T-helper 1 cell treated with Interleukin-12 subunit alpha and Interleukin-12 subunit beta and Interleukin-4 antibody, amounts not matched to agents 30 ng/mL and 1 ng/mL, for 36 hours (primary cell): ENCODE measurements around the gene RFC3. TPM values are rescaled to one million over a fixed set of nuclear protein-coding genes. Genes with fewer than 3 reads are reported as not detected.

Experiments
- intact Hi-C: fragments of 100-400 bp; cut with micrococcal nuclease; formaldehyde crosslinking; loops from one replicate; pipeline ENCODE4 v1.15.1; 2024
- total RNA-seq: library from RNA; stranded (reverse); gene quantifications from 2 replicates; pipeline ENCODE4 v1.2.3, GENCODE V29; 2022

RFC3 gene
- total RNA-seq, 1 donor from 2014 or later: 31.5 TPM

DNA sequence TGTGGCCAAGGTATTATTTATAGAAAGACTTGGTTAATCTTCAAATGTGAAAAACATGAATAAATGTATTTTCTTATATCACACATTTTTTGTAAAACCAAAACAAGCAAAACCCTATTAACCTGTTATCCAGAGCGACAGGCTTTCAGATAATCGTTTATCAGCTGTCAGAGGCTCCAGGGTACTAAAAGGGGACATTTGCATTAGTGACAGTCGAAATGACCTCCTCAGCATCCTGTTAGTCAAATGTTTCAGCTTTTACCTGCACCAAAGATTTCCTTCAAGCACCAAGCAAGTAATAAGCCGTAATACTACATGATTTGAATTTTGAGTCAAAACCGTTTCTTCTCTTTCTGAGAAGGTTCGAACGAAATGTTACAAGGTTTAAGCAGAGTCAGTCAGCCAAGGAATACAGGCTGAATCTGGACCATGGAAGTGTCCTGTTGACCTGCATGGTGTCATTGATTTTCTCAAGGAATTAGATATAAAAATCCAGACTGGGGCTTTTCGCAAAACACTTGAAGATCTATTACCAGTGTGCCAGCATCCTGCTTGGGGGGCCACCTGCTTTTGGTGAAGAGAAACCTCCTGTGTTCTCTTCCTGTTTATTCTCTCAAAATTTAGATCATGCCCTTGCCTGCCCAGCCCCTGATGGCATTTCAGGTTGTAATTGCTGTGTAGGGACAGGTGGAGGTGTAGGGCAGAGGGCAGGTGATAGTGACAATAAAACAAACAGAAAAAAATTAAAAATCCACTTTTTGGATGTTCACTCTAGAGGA is 11.3 kb upstream of the RFC3 start:
- intact Hi-C loops: no loop called here

DNA sequence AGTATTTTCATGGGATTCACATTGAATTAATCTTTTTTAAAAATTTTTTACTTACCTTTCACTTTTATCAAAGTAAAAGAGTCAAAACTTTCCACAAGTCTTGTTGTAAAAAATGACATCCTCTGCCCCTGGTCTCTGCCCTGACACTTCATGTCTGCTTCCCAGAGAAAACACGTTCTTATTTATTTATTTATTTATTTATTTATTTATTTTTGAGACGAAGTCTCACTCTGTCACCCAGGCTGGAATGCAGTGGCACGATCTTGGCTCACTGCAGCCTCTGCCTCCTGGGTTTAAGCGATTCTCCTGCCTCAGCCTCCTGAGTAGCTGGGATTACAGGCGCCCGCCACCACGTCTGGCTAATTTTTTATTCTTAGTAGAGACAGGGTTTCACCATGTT is 5.1 kb upstream of the RFC3 start:
- intact Hi-C loops: loop anchor here (10.0 kb wide), 2 partner anchors 798 to 1888 kb away; partner anchors contain the start of gene KL

DNA sequence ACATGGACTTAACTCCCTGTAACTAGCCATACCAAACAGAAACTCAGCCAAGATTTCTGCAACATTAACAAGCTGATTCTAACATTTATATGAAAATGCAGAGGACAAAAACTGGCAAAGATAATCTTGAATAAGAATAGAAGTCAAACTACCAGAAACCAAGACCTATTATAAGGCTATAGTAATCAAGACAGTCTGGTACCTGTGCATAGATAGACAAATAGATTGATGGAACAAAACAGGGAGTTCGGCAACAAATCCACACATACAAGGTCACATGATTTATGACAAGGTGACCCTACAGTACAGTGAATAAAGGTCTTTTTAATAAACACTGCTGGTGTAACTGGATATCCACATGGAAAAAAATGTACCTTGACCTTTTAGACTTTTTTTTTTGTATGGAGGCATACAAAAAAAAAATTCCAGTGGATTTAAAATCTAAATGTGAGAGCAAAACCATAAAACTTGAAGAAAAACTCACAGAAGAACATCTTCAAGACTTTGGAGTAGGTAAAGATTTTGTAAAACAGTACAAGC is 2.9 kb upstream of the RFC3 start:
- intact Hi-C loops: loop anchor here (5.0 to 10.0 kb wide), 4 partner anchors 93 to 1890 kb away; partner anchors contain the start of gene KL

DNA sequence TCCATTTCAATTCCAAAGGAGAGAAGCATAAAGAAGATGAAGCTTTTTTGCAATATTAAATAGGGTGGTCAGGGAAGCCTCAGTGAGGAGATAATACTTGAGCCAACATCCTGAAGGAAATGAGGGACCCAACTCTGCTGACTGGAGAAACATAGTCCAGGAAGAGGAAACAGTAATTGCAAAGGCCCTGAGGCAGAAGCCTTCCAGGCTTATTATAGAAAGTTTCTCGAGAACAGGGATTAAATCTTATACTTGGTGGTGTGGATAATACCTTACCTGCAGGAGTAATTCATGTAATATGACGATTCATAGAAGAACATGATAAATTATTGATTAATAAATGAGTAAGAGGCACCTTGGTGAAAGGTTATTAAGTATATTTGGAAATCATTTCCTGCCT is 1.0 kb upstream of the RFC3 start:
- intact Hi-C loops: loop anchor here (1.0 to 10.0 kb wide), 8 partner anchors 30 to 1892 kb away; partner anchors contain the start of genes KL and N4BP2L1

DNA sequence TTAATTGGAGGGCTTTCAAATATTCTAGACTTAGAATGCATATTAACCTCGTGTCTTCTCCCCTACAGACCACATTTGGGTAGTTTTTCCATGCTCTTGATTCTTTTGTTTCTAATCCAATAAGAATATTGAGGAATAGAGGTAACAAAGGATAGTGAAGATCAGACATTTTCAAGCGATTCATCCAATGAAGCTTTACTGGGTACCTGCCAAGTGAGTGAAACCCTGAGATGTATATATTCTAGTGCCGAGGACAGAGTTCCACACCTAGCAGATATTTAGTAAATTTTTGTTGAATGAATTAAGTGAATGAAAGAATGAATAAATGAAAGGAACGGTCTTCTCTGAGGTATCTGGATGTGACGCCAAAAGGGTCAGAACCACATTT is 442 bp upstream of the RFC3 start:
- intact Hi-C loops: loop anchor here (1.0 to 10.0 kb wide), 8 partner anchors 30 to 1893 kb away; partner anchors contain the start of genes KL and N4BP2L1

DNA sequence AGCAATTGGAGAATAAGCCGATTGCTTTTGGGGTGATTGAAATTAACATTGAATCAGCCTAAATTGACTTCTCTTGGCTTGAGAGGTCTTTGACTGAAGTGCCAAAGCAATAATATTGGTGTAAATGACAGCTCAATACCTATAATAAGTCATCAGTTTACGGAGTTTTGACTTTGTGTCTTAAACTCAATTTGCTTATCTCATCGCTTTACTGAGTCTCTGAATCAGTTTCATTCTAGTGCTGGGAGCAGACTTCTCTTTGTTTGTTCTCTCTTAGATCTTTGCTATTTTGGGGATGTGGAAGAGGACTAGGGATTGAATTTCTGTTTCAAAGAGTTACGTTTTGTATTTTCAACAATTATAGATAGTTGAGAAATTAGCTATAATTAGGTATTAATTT is 7.1 kb downstream of the RFC3 start:
- intact Hi-C loops: no loop called here

DNA sequence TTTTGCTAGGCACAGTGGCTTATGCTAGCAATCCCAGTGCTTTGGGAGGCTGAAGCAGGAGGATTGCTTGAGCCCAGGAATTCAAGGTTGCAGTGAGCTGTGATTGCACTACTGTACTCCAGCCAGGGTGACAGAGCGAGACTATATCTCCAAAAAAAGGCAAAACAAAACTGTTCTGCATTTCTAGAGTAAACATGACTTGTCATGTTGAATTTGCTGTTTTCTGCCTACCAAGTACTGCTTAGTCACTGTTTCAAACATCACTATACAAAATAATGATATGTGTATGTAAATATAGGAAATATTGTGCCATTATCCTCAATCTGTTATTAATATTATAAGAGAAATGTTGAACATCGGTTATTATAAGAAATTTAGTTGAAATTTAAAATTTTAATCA is 9.2 kb downstream of the RFC3 start:
- intact Hi-C loops: no loop called here

DNA sequence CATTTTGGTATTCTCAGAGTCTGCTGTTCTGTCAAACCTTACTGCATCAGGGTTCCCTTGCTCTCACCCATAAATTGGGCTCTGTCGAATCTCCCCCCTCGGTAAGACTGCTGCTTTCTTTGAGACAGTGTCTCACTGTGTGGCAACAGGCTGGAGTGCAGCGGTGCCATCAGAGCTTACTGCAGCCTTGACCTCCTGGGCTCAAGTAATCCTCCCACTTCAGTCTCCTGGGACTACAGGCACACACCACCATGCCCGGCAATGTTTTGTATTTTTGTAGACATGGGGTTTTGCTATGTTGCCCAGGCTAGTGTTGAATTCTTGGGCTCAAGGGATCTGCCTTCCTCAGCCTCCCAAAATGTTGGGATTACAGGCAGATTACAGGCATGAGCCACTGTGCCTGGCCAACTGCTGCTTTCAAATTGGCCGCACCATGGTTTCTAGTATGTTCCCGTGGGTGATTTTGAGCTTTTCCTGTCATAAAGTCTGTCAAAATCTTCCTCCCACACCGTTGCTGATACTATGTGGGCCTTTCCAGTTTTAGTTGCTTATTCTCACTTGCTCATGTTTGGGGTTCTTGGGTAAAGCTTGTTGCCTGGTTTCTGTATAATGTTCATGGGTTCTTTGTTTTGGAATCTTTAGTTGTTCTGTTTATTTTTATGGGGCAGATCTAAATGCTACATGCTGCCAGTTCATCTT is 10.6 kb downstream of the RFC3 start:
- intact Hi-C loops: no loop called here

DNA sequence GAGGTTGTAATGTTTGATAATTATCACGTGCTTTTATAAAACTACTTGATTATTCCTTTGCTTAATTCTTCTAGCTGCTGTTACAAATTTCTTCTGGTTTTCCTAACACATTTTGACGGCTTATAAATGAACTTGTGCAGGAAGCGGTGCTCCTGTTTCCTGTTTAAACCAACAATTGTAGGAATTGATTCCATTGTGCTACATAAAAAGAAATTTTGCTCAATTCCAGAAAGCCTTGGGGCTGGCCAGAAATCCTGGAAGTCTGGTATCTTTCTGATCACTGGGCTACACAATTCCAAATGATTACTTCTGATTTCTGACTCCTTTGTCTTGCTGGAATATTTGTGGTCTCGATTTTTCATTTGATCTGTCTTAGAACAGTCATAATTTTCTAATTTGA is 14.9 kb downstream of the RFC3 start:
- intact Hi-C loops: no loop called here

DNA sequence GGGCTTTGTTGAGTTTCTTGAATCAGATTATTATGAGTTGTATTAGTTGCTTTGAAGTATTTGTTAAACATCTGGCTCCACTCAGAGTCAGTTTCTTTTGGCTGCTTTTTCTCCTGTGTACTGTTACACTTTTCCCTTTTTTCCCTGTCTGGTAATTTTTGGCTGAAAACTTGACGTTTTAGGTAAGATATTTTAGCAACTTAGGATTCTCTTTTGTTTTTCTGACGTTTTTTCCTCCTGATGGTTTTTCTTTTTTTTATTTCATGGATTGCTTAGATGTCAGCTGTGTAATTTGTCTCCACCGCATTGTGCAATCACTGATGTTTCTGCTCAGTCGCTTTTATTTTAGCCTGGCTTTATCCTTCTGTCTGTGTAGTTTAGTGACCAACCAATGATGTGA is 20.7 kb downstream of the RFC3 start:
- intact Hi-C loops: no loop called here

DNA sequence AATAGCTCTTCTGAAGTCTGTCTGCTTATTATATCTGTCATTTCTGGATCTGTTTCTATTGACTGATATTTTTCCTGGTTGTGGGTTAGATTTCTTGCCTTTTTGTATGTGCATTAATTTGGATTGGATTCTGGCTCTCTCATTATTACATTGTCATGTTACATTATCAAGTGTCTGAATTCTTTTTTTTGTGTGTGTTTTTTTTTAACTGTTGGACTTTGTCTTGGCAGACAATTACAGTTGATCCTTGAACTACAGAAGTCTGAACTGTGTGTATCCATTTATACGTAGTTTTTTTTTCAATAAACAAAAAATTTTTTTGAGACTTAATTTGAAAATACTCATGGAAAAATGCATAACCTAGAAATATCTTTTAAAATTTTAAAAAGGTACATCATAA is 22.5 kb downstream of the RFC3 start:
- intact Hi-C loops: no loop called here

DNA sequence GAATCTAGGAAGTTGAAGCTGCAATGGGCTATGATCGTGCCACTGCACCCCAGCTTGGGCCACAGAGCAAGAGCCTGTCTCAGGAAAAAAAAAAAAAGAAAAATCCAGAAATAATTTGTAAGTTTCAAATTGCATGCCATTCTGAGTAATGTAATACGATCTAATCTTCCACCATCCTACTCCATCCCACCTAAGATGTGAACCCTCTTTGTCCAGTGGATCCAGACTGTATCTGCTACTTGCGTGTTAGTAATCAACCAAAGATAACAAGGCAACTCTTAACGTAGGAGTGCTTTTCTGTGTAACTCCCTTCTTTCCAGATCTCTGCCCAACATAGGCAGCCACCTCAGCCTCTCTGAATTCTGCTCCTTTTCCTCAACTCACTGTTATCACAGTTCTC is 24.3 kb downstream of the RFC3 start:
- intact Hi-C loops: no loop called here

DNA sequence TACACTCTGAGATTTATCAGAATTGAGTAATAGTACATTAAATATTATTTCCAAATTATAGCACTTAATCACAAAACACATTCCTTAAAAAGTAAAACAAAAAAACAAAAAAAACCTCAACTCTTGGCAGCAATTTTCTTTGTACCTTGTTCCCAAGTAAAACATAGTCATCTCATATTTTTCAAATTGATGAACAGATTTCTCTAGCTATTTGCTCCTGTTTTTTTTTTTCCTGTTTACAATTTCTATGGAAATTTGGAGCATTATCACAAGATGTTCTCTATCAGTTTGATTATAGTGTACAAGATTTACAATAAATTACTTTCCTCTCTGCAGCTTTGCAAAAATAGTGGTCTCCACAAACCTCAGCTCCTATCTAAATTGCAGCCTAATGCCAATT is 25.0 kb downstream of the RFC3 start:
- intact Hi-C loops: no loop called here

DNA sequence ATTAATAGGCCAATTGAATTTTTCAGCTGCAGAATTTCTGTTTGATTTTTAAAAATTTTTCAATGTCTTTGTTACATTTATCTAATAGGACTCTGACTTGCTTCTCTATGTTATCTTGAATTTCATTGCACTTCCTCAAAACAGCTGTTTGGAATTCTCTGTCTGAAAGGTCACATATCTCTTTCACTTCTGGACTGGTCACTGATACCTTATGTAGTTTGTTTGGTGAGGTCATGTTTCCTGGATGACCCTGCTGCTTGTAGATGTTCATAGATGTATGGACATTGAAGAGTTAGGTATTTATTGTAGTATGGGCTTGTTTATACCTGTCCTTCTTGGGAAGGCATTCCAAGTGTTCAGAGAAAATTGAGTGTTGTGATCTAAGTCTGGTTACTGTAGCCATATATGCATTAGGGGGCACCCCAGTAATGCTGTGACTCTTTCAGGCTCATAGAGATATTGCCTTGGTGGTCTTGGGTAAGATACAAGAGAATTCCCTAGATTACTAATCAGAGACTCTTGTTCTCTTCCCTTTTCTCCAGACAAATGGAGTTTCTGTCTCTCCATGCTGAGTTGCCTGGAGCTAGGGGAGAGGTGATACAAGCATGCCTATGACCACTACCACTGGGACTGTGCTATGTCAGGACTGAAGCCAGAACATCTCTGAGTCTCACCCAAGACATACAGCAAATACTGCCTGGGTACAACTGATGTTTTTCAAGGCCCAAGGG is 27.8 kb downstream of the RFC3 start:
- intact Hi-C loops: no loop called here

DNA sequence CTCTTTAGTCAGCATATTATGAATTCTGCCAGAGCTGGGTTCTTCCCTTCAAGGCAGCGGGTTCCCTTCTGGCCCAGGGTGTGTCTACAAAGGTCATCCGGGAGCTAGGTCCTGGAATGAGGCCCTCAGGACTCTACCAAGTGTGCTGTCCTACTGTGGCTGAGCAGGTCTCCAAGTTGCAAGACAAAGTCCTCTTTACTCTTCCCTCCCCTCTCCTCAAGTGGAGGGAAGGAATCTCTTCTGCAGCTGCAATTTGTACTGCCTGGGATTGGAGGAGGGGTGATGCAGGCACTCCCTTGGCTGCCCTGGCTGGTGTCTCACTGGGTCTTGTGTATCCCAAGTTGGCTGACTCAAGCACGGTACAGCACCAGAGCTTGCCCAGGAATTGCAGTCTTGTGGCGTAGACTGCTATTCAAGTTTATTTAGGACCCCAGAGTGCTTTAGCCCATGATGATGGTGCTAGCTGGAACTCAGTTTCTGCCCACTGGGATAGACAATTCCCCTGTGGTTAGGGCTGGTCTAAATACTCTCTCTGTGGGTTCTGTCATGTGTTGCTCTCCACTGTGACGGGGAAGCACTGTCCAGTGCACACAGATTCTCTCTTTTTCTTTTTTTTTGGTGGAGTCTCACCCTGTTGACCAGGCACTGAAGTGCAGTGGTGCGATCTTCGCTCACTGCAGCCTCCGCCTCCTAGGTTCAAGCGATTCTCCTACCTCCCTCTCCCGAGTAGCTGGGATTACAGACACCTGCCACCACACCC is 28.5 kb downstream of the RFC3 start:
- intact Hi-C loops: no loop called here

DNA sequence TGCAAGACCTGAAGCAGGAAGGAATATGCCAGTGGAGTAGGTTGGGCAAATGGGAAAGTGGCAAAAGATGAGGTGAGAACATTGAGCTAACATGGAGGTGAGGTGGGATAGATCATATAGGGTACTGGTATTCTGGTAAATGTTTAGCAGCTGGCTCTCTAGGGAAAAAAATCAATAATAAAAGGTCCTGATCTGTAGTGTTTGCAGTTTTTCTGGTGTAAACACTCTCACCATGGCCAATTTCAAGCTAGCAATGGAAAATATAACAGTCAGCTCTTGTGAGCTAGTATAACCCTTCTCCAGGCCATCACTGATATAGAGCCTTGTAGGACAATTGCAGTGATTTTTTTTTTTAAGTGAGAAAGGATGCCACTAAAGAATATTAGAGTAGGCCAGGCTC is 31.3 kb downstream of the RFC3 start:
- intact Hi-C loops: no loop called here

DNA sequence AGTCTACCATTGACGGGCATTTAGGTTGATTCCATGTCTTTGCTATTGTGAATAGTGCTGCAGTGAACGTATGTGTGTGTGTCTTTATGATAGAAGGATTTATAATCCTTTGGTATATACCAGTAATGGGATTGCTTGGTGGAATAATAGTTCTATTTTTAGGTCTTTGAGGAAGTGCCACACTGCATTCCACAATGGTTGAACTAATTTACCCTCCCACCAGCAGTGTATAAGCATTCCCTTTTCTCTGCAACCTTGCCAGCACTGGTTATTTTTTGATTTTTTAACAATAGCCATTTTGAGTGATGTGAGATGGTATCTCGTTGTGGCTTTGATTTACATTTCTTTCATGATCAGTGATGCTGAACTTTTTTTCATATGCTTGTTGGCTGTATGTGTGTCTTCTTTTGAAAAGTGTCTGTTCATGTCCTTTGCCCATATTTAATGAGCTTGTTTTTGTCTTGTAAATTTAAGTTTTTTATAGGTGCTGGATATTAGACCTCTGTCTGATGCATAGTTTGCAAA is 37.5 kb downstream of the RFC3 start:
- intact Hi-C loops: no loop called here

DNA sequence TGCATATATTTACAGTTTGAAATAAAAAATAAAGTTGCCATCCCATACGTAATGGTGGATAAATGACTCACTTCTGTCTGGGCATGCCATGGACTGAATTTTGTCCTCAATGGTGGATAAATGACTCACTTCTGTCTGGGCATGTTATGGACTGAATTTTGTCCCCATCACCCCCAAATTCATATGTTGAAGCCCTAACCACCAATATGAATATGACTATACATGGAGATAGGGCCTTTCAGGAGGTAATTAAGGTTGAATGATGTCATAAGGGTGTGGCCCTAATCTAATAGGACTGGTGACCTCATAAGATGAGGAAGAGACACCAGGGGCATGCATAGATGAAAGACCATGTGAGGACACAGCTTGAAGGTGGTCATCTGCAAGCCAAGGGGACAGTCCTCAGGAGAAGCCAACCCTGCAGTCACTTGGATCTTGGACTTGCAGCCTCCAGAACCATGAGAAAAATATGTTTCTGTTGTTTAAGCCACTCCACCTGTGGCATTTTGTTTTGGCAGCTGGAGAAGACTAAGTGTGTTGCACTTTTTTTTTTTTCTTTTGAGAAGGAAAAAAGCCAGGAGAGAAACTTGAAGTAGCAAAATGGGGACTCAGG is 41.8 kb downstream of the RFC3 start:
- intact Hi-C loops: no loop called here

DNA sequence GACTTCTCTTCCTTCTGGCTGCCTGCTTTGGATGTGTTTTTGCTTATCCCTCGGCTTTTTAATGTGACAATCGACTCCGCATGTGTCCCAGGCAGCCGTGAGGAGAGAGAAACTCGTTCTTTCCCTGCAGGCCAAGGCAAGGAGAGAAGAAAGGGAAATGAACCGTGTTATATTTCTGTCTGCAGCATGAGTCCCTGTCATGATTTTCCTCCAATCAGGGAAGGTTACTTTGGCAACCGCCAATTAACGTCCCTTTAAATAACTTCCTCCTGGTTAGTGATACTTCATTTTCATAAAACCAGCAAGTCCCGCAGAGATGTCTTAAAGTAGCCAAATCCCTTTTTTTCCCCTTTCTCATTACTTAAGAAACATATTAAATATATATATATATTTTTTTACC is 42.6 kb downstream of the RFC3 start:
- intact Hi-C loops: no loop called here

DNA sequence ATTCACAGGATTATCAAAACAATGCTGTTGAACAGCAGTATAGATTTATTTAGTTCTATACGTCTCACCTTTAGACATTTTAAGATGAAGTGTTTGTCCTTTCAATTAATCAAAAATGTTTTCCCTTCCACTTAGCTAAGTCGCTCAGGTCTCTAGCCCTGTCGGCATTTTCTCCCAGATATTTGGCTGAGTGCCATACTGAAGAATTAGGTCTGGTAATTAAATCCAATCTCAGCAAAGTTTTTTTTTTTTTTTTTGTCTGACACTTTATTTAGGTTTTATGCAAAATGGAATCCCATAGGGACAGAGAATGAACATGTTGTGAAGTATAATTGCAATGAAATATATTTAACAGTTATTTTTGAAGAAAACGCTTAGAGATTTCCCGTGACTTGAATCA is 44.1 kb downstream of the RFC3 start:
- intact Hi-C loops: no loop called here
